NCI-H774 (cell line): ENCODE data around the gene KRTAP9-3.
"Not testable (repeated sequence)": the region's sequence is repeated elsewhere in the genome, so short reads cannot be mapped to it uniquely, and the experiment has no call there.

Experiments used
- DNase-seq: peaks from one replicate; lab custom pipeline; 2025; lab: John Stamatoyannopoulos, UW

Gene KRTAP9-3

DNA sequence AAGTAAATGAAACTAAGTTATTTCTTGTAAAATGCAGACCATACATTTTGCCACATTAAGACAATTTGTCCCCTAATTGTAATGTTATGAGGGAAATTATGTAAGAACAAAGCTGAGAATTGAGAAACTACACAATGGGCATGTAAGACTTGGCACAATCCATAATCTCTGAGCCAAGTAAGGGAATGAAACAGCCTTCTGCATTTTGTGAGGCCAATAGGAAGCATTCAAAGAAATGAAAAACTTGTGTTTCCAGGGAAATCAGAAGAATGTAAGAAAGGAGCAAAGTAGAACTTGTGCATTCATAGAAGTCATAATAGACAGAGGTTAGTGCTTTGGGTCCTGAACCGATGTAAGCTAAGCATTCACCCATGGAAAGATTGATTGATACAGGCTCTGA, 19.0 kb downstream of the KRTAP9-3 start:
- no peak for DNase-seq

GRCh38 chr17:41254861-41255260, 22.6 kb downstream of the KRTAP9-3 start:
- DNase-seq = no peak

DNA sequence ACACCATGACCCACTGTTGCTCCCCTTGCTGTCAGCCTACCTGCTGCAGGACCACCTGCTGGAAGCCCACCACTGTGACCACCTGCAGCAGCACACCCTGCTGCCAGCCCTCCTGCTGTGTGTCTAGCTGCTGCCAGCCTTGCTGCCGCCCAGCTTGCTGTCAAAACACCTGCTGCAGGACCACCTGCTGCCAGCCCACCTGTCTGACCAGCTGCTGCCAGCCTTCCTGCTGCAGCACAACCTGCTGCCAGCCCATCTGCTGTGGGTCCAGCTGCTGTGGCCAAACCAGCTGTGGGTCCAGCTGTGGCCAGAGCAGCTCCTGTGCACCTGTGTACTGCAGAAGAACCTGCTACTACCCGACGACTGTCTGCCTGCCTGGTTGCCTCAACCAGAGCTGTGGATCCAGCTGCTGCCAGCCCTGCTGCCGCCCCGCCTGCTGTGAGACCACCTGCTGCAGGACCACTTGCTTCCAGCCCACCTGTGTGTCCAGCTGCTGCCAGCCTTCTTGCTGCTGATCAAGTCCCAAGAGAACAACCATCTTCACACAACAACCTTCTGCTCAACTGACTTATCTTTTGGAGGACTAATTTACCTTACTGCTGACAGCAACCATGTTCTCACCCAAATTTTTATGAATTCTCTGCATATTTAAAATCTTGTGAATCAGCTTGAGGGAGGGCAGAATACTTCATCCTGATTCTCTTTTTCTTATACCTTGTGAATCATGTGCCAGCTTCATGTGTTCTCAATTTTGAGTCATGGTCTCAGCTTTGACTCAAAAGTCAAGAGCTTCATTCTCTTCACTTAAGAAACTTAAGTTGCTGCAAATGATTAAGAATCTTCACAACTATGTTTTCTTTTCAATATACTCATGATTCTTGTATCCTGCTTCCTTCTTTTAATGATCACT, 23.4 kb downstream of the KRTAP9-3 start, which contains the start of gene KRTAP9-9:
Gene KRTAP9-9 (plus strand): TSS at position 4 of the 910 bp plus-strand sequence.
- DNase-seq = not testable (repeated sequence)

- DNase-seq = no peak
Measured at GRCh38 chr17:41256291-41256685, 24.0 kb downstream of the KRTAP9-3 start.

DNA sequence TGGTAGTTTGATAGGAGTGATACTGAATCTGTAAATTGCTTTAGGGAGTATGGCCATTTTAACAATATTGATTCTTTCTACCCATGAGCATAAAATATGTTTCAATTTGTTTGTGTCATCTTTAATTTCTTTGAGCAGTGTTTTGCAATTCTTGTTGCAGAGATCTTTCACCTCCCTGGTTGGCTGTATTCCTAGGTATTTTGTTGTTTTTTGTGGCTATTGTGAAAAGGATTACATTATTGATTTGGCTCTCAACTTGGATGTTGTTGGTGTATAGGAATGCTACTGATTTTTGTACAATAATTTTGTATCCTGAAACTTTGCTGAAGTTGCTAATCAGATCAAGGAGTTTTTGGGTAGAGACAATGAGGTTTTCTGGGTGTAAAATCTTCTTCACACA, 26.2 kb downstream of the KRTAP9-3 start:
- DNase-seq = no peak

- no peak for DNase-seq
Measured at GRCh38 chr17:41263212-41263611, 31.0 kb downstream of the KRTAP9-3 start.

DNA sequence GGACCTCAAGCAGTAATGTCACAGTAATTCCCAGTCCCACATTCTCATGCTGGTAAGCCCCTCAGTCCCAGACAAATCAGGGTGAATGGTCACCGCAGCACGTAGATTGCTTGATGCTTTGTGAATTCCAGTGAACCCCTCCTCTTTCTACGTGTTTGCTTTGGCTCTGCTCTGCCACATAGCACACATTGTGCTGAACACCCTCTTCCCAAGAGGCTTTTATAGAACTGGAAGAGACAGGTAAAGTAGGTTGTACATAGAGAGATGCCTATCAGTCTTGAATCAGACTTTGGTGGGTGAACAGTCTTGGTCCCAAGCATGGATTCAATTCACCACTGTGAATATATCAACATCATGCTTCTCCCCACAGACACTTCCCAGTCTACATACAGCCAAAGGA, 32.4 kb downstream of the KRTAP9-3 start:
- no peak for DNase-seq

DNA sequence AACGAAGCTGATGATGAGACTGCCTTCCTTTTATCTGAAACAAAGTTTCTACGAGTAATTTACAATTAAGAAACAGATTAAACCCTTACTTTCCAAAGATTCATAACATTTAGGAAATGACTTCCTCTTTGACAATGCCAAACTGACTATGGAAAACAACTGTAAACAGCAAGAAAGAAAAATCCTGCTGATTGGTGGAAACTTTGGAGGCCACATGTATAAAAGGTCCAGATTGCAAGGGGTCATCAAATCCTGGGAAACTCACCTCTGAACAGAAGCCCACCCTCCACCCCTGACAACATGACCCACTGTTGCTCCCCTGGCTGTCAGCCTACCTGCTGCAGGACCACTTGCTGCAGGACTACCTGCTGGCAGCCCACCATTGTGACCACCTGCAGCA, 32.8 kb downstream of the KRTAP9-3 start, which contains the start of gene KRTAP9-6:
Gene KRTAP9-6 (plus strand): TSS at position 301 of the 400 bp plus-strand sequence. CDS start 0 bp downstream, at position 301.
- DNase-seq = no peak

GRCh38 chr17:41267711-41268110, 35.5 kb downstream of the KRTAP9-3 start:
- DNase-seq = no peak

DNA sequence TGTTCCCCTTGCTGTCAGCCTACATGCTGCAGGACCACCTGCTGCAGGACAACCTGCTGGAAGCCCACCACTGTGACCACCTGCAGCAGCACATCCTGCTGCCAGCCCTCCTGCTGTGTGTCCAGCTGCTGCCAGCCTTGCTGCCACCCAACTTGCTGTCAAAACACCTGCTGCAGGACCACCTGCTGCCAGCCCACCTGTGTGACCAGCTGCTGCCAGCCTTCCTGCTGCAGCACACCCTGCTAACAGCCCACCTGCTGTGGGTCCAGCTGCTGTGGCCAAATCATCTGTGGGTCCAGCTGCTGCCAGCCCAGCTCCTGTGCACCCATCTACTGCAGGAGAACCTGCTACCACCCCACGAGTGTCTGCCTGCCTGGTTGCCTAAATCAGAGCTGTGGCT, 39.1 kb downstream of the KRTAP9-3 start:
- DNase-seq = not testable (repeated sequence)

DNA sequence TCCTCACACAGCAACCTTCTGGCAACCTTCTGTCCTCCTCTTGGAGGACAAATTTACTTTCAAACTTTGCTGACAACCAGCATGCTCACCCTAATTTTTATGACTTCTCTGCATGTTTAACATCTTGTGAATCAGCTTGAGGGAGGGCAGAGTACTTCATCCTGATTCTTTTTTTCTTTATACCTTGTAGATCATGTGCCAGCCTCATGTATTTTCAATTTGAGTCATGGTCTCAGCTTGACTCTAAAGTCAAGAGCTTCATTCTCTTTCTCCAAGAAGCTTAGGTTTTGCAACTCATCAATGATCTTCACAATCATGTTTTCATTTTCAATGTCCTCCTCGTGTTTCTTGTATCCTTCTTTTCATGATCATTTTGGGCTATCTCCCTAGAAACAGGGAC, 39.6 kb downstream of the KRTAP9-3 start:
- DNase-seq = no peak

GRCh38 chr17:41275648-41276190, 43.5 kb downstream of the KRTAP9-3 start, which contains the start of gene KRTAP9-7:
Gene KRTAP9-7 (plus strand): TSS chr17:41275698. CDS start chr17:41275698, 0 bp downstream.
- DNase-seq = not testable (repeated sequence)

GRCh38 chr17:41278176-41278955, 46.1 kb downstream of the KRTAP9-3 start:
- DNase-seq = no peak
